Activated CD8-positive, alpha-beta T cell treated with anti-CD3 and anti-CD28 coated beads, Interleukin-2, amount 10 ng/mL, durations not matched to agents 7 days and 5 days (primary cell): ENCODE measurements around the gene TNNC1. TPM values are rescaled to one million over a fixed set of nuclear protein-coding genes. Genes with fewer than 3 reads are reported as not detected.

Experiments used
- ATAC-seq: fragments of 150-1000 bp; cut with Tn5 transposase; one replicate; pipeline ENCODE4 v1.10.0; 2021; ENCODE audit warnings: moderate library complexity
- CTCF ChIA-PET: fragments of 350-600 bp; sonication (Branson Sonifier 250); formaldehyde crosslinking; loops from one replicate; lab custom pipeline; 2021; ENCODE audit warnings: antibody characterized with exemption; lab: Charles Lee
- POLR2A ChIA-PET: fragments of 350-600 bp; sonication (Branson Sonifier 250); formaldehyde crosslinking; loops from one replicate; lab custom pipeline; 2021; ENCODE audit warnings: antibody characterized with exemption; lab: Charles Lee
- DNase-seq: peaks from one replicate; pipeline ENCODE4 v3.0.0-alpha.2; 2020
- H3K27ac Mint-ChIP-seq: one replicate; pipeline ENCODE4 v1.8.0; 2021; ENCODE audit warnings: mild to moderate bottlenecking, mixed read lengths
- H3K27me3 Mint-ChIP-seq: one replicate; pipeline ENCODE4 v1.8.0; 2021; ENCODE audit warnings: low read depth, mixed read lengths
- H3K36me3 Mint-ChIP-seq: one replicate; pipeline ENCODE4 v1.8.0; 2021; ENCODE audit warnings: low read depth, mixed read lengths
- H3K4me1 Mint-ChIP-seq: one replicate; pipeline ENCODE4 v1.8.0; 2021; ENCODE audit warnings: low read depth, mixed read lengths
- H3K4me3 Mint-ChIP-seq: one replicate; pipeline ENCODE4 v1.8.0; 2021; ENCODE audit warnings: mild to moderate bottlenecking, mixed read lengths
- H3K9me3 Mint-ChIP-seq: one replicate; pipeline ENCODE4 v1.8.0; 2022; ENCODE audit warnings: mixed read lengths; ENCODE audit not compliant: insufficient read depth
- total RNA-seq, 2 experiments: library from RNA; stranded (reverse); gene quantifications; one replicate each; pipeline ENCODE4 v1.2.3, GENCODE V29; 2021

TNNC1 gene
- total RNA-seq, 2 experiments from 2014 or later, result 0.84 to 2.1 TPM

GRCh38 chr3:52454938-52455282 lies 1.1 kb upstream of the TNNC1 start:
- H3K27ac Mint-ChIP-seq, result peak overlapping the region; percentile 95
- ATAC-seq, result peak; percentile 18
- peaks cover 21% of the 10 kb centered on the region for H3K36me3 Mint-ChIP-seq
- no peaks in the 10 kb centered on the region for H3K9me3 Mint-ChIP-seq
- peak overlapping the region; percentile 91 for H3K4me3 Mint-ChIP-seq
- ChIA-PET CTCF (interaction anchor here (1.1 to 1.2 kb wide), 3 partner anchors 9 to 43 kb away, joined by 3 to 6 read pairs (median 4); no protein-coding TSS in a partner anchor), POLR2A (interaction anchor here (0.6 kb wide), 1 partner anchor 9 kb away, joined by 3 read pairs; no protein-coding TSS in a partner anchor)
- H3K27me3 Mint-ChIP-seq, result no peaks in the 10 kb centered on the region
- DNase-seq, result no peak
- H3K4me1 Mint-ChIP-seq, result peaks cover 44% of the 10 kb centered on the region

- H3K4me1 Mint-ChIP-seq, result peaks cover 44% of the 10 kb centered on the region
- H3K4me3 Mint-ChIP-seq, result peak overlapping the region; percentile 91
- ChIA-PET POLR2A (no interaction called here), CTCF (interaction anchor here (0.7 to 1.6 kb wide), 6 partner anchors 8 to 114 kb away, joined by 3 to 6 read pairs (median 4); no protein-coding TSS in a partner anchor)
- no peaks in the 10 kb centered on the region for H3K9me3 Mint-ChIP-seq
- no peaks in the 10 kb centered on the region for H3K27me3 Mint-ChIP-seq
- peaks cover 18% of the 10 kb centered on the region for H3K36me3 Mint-ChIP-seq
- peak overlapping the region; percentile 95 for H3K27ac Mint-ChIP-seq
- no peak for DNase-seq
- ATAC-seq, result no peak
Measured at GRCh38 chr3:52454250-52454937, 553 bp upstream of the TNNC1 start.

DNA sequence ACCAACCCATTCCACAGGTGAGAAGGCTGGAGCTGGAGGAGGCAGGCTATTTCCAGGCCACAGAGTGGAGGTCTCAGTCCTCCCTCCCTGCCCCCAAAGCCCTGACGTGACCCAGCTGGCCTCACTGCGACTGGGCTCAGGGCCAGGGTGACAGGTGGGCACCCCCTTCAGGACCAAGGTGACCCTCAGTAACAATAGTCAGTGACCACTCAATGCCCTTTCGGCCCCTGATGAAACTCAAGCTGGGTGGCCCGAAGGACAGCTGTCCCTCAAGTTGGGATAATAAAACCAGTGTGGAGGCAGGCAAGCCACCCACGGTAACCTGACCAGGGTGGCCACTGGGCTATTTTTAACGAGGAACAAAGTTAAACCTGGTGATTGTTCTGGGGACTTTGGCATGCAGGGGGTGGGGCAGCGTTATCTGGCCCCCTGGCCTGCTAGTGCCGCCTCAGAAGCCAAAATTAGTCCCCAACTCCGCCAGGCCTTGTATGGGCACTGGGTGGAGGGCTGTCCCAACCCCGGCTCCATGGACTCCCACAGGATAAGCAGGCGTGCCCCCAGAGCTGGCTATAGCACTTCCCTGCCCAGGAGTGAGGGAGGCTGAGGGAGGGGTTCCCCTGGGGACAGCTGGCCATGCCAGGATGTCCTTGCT lies 1.1 kb downstream of the TNNC1 start:
- CTCF ChIA-PET, result interaction anchor here (1.1 to 1.6 kb wide), 4 partner anchors 10 to 25 kb away, joined by 3 to 6 read pairs (median 4); no protein-coding TSS in a partner anchor
- Mint-ChIP-seq H3K27ac (no peak overlapping the region), H3K36me3 (peaks cover 9% of the 10 kb centered on the region), H3K9me3 (no peaks in the 10 kb centered on the region), H3K27me3 (no peaks in the 10 kb centered on the region), H3K4me1 (peaks cover 36% of the 10 kb centered on the region), H3K4me3 (no peak overlapping the region)
- no peak for ATAC-seq
- no peak for DNase-seq
- POLR2A ChIA-PET, result no interaction called here

GRCh38 chr3:52452126-52452525 lies 1.7 kb downstream of the TNNC1 start:
- DNase-seq (no peak), ATAC-seq (no peak)
- peaks cover 33% of the 10 kb centered on the region for H3K4me1 Mint-ChIP-seq
- peaks cover 4% of the 10 kb centered on the region for H3K36me3 Mint-ChIP-seq
- POLR2A ChIA-PET, result no interaction called here
- no peak overlapping the region for H3K4me3 Mint-ChIP-seq
- no peaks in the 10 kb centered on the region for H3K27me3 Mint-ChIP-seq
- no peak overlapping the region for H3K27ac Mint-ChIP-seq
- CTCF ChIA-PET, result interaction anchor here (1.4 kb wide), 1 partner anchor 10 kb away, joined by 4 read pairs; no protein-coding TSS in a partner anchor
- H3K9me3 Mint-ChIP-seq, result no peaks in the 10 kb centered on the region

DNA sequence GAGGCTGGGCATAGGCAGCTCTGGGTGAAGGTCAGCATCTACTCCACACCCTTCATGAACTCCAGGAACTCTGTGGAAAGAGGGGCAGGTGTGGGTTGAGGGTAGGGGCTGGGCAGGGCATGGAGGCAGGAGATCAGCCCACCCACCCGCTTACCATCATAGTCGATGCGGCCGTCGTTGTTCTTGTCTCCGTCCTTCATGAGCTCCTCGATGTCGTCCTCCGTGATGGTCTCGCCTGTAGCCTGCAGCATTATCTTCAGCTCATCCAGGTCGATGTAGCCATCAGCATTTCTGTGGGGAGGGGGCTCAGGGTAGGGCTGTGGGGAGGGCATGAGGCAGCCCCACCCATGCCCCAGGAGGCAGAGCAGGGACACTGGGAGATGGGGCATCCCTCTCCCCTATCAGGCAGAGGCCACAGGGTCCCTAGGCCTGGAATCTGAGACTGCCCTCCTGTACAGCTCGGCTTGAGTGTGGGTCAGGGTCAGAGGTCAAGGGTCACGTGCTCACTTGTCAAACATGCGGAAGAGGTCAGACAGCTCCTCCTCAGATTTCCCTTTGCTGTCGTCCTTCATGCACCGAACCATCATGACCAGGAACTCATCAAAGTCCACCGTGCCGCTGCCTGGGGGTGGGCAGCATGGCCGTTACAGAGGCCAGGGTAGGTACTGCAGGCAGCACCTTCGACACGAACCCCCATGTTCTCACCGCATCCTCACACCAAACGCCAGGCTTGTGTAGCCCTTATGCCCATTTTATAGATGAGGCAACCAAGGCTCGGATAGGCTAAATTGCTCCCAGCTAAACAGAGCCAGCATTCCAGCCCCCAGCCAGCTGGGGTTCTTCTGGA lies 2.4 kb downstream of the TNNC1 start:
- Mint-ChIP-seq H3K36me3 (peaks cover 3% of the 10 kb centered on the region), H3K27me3 (no peaks in the 10 kb centered on the region), H3K27ac (no peak overlapping the region), H3K9me3 (no peaks in the 10 kb centered on the region), H3K4me1 (peaks cover 29% of the 10 kb centered on the region), H3K4me3 (no peak overlapping the region)
- DNase-seq (no peak), ATAC-seq (no peak)
- ChIA-PET CTCF (interaction anchor here (1.4 kb wide), 1 partner anchor 9 kb away, joined by 4 read pairs; no protein-coding TSS in a partner anchor), POLR2A (no interaction called here)

GRCh38 chr3:52450489-52451236 lies 3.2 kb downstream of the TNNC1 start:
- H3K9me3 Mint-ChIP-seq, result no peaks in the 10 kb centered on the region
- DNase-seq, result no peak
- CTCF ChIA-PET, result interaction anchor here (1.4 kb wide), 1 partner anchor 8 kb away, joined by 4 read pairs; no protein-coding TSS in a partner anchor
- no peak for ATAC-seq
- POLR2A ChIA-PET, result no interaction called here
- no peaks in the 10 kb centered on the region for H3K36me3 Mint-ChIP-seq
- H3K4me1 Mint-ChIP-seq, result peaks cover 23% of the 10 kb centered on the region
- H3K27me3 Mint-ChIP-seq, result no peaks in the 10 kb centered on the region
- H3K27ac Mint-ChIP-seq, result no peak overlapping the region
- no peak overlapping the region for H3K4me3 Mint-ChIP-seq

- H3K4me3 Mint-ChIP-seq, result no peak overlapping the region
- ATAC-seq, result no peak
- H3K27ac Mint-ChIP-seq, result no peak overlapping the region
- H3K4me1 Mint-ChIP-seq, result peaks cover 19% of the 10 kb centered on the region
- POLR2A ChIA-PET, result interaction anchor here (0.7 kb wide), 1 partner anchor 401 kb away, joined by 3 read pairs; no protein-coding TSS in a partner anchor
- no peaks in the 10 kb centered on the region for H3K9me3 Mint-ChIP-seq
- no peaks in the 10 kb centered on the region for H3K27me3 Mint-ChIP-seq
- CTCF ChIA-PET, result interaction anchor here (0.7 to 6.5 kb wide), 14 partner anchors 9 to 227 kb away, joined by 3 to 131 read pairs (median 6); partner anchors contain the start of gene UQCC5
- H3K36me3 Mint-ChIP-seq, result no peaks in the 10 kb centered on the region
- no peak for DNase-seq
Measured at GRCh38 chr3:52447512-52448355, 6.1 kb downstream of the TNNC1 start.

- ATAC-seq, result peak; percentile 66
- CTCF ChIA-PET, result interaction anchor here (0.7 to 6.5 kb wide), 23 partner anchors 8 to 226 kb away, joined by 3 to 131 read pairs (median 6); partner anchors contain the start of gene UQCC5
- POLR2A ChIA-PET, result interaction anchor here (1.0 kb wide), 1 partner anchor 8 kb away, joined by 3 read pairs; the partner anchor contains the start of gene NISCH
- H3K4me1 Mint-ChIP-seq, result peaks cover 19% of the 10 kb centered on the region
- peak; percentile 83 for DNase-seq
- no peak overlapping the region for H3K4me3 Mint-ChIP-seq
- no peaks in the 10 kb centered on the region for H3K9me3 Mint-ChIP-seq
- H3K36me3 Mint-ChIP-seq, result no peaks in the 10 kb centered on the region
- no peaks in the 10 kb centered on the region for H3K27me3 Mint-ChIP-seq
- peak overlapping the region; percentile 63 for H3K27ac Mint-ChIP-seq
Measured at GRCh38 chr3:52446631-52447511, 7.0 kb downstream of the TNNC1 start.

GRCh38 chr3:52446042-52446441 lies 7.8 kb downstream of the TNNC1 start:
- no peaks in the 10 kb centered on the region for H3K9me3 Mint-ChIP-seq
- H3K27ac Mint-ChIP-seq, result no peak overlapping the region
- no peaks in the 10 kb centered on the region for H3K36me3 Mint-ChIP-seq
- ChIA-PET POLR2A (interaction anchor here (1.0 to 1.5 kb wide), 2 partner anchors 9 to 33 kb away, joined by 3 to 9 read pairs; partner anchors contain the start of gene NISCH), CTCF (interaction anchor here (0.7 to 6.5 kb wide), 17 partner anchors 8 to 225 kb away, joined by 3 to 131 read pairs (median 5); partner anchors contain the start of gene UQCC5)
- no peak for ATAC-seq
- H3K4me3 Mint-ChIP-seq, result no peak overlapping the region
- peaks cover 19% of the 10 kb centered on the region for H3K4me1 Mint-ChIP-seq
- no peaks in the 10 kb centered on the region for H3K27me3 Mint-ChIP-seq
- no peak for DNase-seq
